ENCODE results near the gene ALKBH1. TPM values are rescaled to one million over a fixed set of nuclear protein-coding genes. Genes with fewer than 3 reads are reported as not detected.
"Not testable (repeated sequence)": the region's sequence is repeated elsewhere in the genome, so short reads cannot be mapped to it uniquely, and the experiment has no call there.

Gene ALKBH1
- polyA plus RNA-seq, 4 donors = 5.8 to 12.1 (median 9.5) TPM

GRCh38 chr14:77661562-77661961 is 46.3 kb downstream of the ALKBH1 start:
- not testable (repeated sequence) for H3K4me1 ChIP-seq (ENCODE audit: control insufficient read depth in 3 of 3, insufficient read depth in 2 of 3, low read depth in 1 of 3, low read length in 2 of 3); FAIRE-seq; H3K27me3 ChIP-seq (ENCODE audit: control insufficient read depth in 3 of 3, insufficient read depth in 3 of 3, low read length in 3 of 3); H3K27ac ChIP-seq (ENCODE audit: low read depth in 1 of 3, low read length in 2 of 3); H3K4me3 ChIP-seq (ENCODE audit: low read depth in 1 of 3, low read length in 3 of 3); DNase-seq; H3K36me3 ChIP-seq (ENCODE audit: control insufficient read depth in 3 of 3, insufficient read depth in 2 of 3, low read depth in 1 of 3, low read length in 3 of 3); H3K9me3 ChIP-seq (ENCODE audit: control insufficient read depth in 2 of 2, insufficient read depth in 1 of 2, low read depth in 1 of 2, low read length in 1 of 2)
- WGBS, 3 donors = 70 to 75% (median 72%) methylated on average over 2 to 9 of the region's 9 CpGs

DNA sequence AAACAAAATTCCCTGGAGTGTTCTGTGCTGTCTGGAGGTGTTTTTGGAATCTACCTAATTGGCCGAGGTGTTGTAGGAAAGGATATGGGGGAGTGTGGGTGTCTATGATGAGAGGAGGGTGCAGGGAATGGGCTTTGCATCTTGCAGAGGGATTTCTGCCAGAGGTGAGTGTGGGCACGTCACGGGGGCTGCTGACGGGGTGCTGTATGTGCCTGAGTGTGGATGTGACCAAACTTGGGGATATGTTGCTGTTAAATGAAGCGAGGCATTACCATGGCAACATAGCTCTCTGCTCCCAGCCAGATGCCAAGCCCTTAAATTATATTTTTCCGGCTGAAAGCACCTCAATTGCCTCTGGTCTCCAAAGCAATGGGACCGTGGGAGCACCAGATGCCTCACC is 47.1 kb downstream of the ALKBH1 start:
- no peak for DNase-seq
- Histone ChIP-seq H3K9me3 (ENCODE audit: control insufficient read depth in 2 of 2, insufficient read depth in 1 of 2, low read depth in 1 of 2, low read length in 1 of 2) (no peaks in the 10 kb centered on the region), H3K27ac (ENCODE audit: low read depth in 1 of 3, low read length in 2 of 3) (no peak overlapping the region), H3K4me1 (ENCODE audit: control insufficient read depth in 3 of 3, insufficient read depth in 2 of 3, low read depth in 1 of 3, low read length in 2 of 3) (no peaks in the 10 kb centered on the region), H3K36me3 (ENCODE audit: control insufficient read depth in 3 of 3, insufficient read depth in 2 of 3, low read depth in 1 of 3, low read length in 3 of 3) (no peaks in the 10 kb centered on the region), H3K27me3 (ENCODE audit: control insufficient read depth in 3 of 3, insufficient read depth in 3 of 3, low read length in 3 of 3) (peaks cover 0 to 3% (median 0%) of the 10 kb centered on the region in 3 donors), H3K4me3 (ENCODE audit: low read depth in 1 of 3, low read length in 3 of 3) (no peak overlapping the region)
- WGBS, 3 donors = 87 to 93% (median 91%) methylated on average over 7 of the region's 7 CpGs
- no peak for FAIRE-seq

DNA sequence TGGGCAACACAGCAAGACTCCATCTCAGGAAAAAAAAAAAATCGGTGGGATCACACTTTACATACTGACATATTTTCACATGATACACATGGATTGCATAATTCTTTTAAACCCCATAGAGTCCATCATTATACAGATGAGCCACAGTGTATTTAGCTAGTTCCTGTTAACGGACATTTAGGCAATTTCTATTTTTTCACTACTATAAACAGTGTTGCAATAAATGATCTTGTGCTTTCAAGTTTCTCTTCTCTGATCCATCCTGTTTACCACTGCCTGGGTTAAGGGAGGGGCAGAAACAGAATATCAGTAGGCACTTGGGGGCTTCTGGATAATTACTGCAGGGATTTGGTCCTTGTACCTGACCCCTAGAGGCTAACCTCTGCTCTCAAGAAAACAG is 48.0 kb downstream of the ALKBH1 start:
- FAIRE-seq = no peak
- DNase-seq = no peak
- no peaks in the 10 kb centered on the region for H3K9me3 ChIP-seq (ENCODE audit: control insufficient read depth in 2 of 2, insufficient read depth in 1 of 2, low read depth in 1 of 2, low read length in 1 of 2)
- H3K4me1 ChIP-seq (ENCODE audit: control insufficient read depth in 3 of 3, insufficient read depth in 2 of 3, low read depth in 1 of 3, low read length in 2 of 3) = no peaks in the 10 kb centered on the region
- H3K36me3 ChIP-seq (ENCODE audit: control insufficient read depth in 3 of 3, insufficient read depth in 2 of 3, low read depth in 1 of 3, low read length in 3 of 3) = no peaks in the 10 kb centered on the region
- H3K27me3 ChIP-seq (ENCODE audit: control insufficient read depth in 3 of 3, insufficient read depth in 3 of 3, low read length in 3 of 3) = peaks cover 0 to 3% (median 0%) of the 10 kb centered on the region in 3 donors
- no peak overlapping the region for H3K4me3 ChIP-seq (ENCODE audit: low read depth in 1 of 3, low read length in 3 of 3)
- 63 to 90% (median 80%) methylated on average over 2 of the region's 2 CpGs for WGBS, 3 donors
- peak overlapping the region in 1 of 3 donors; percentile 22 for H3K27ac ChIP-seq (ENCODE audit: low read depth in 1 of 3, low read length in 2 of 3)

- no peaks in the 10 kb centered on the region for H3K9me3 ChIP-seq (ENCODE audit: control insufficient read depth in 2 of 2, insufficient read depth in 1 of 2, low read depth in 1 of 2, low read length in 1 of 2)
- no peak for FAIRE-seq
- no peak for DNase-seq
- H3K27ac ChIP-seq (ENCODE audit: low read depth in 1 of 3, low read length in 2 of 3) = peak overlapping the region in 1 of 3 donors; percentile 26
- 66 to 84% (median 81%) methylated on average over 5 of the region's 5 CpGs for WGBS, 3 donors
- H3K4me3 ChIP-seq (ENCODE audit: low read depth in 1 of 3, low read length in 3 of 3) = no peak overlapping the region
- peaks cover 0 to 6% (median 0%) of the 10 kb centered on the region in 3 donors for H3K27me3 ChIP-seq (ENCODE audit: control insufficient read depth in 3 of 3, insufficient read depth in 3 of 3, low read length in 3 of 3)
- no peaks in the 10 kb centered on the region for H3K4me1 ChIP-seq (ENCODE audit: control insufficient read depth in 3 of 3, insufficient read depth in 2 of 3, low read depth in 1 of 3, low read length in 2 of 3)
- no peaks in the 10 kb centered on the region for H3K36me3 ChIP-seq (ENCODE audit: control insufficient read depth in 3 of 3, insufficient read depth in 2 of 3, low read depth in 1 of 3, low read length in 3 of 3)
Observed at GRCh38 chr14:77657280-77657679, 50.5 kb downstream of the ALKBH1 start.

GRCh38 chr14:77654001-77654441 is 53.8 kb downstream of the ALKBH1 start:
- H3K4me1 ChIP-seq (ENCODE audit: control insufficient read depth in 3 of 3, insufficient read depth in 2 of 3, low read depth in 1 of 3, low read length in 2 of 3) = no peaks in the 10 kb centered on the region
- peaks cover 0 to 2% (median 0%) of the 10 kb centered on the region in 3 donors for H3K27me3 ChIP-seq (ENCODE audit: control insufficient read depth in 3 of 3, insufficient read depth in 3 of 3, low read length in 3 of 3)
- WGBS, 3 donors = 55 to 68% (median 63%) methylated on average over 10 to 11 of the region's 11 CpGs
- no peak overlapping the region for H3K4me3 ChIP-seq (ENCODE audit: low read depth in 1 of 3, low read length in 3 of 3)
- H3K36me3 ChIP-seq (ENCODE audit: control insufficient read depth in 3 of 3, insufficient read depth in 2 of 3, low read depth in 1 of 3, low read length in 3 of 3) = no peaks in the 10 kb centered on the region
- no peak for DNase-seq
- FAIRE-seq = no peak
- H3K27ac ChIP-seq (ENCODE audit: low read depth in 1 of 3, low read length in 2 of 3) = no peak overlapping the region
- peaks cover 0 to 2% of the 10 kb centered on the region in 2 donors for H3K9me3 ChIP-seq (ENCODE audit: control insufficient read depth in 2 of 2, insufficient read depth in 1 of 2, low read depth in 1 of 2, low read length in 1 of 2)

DNA sequence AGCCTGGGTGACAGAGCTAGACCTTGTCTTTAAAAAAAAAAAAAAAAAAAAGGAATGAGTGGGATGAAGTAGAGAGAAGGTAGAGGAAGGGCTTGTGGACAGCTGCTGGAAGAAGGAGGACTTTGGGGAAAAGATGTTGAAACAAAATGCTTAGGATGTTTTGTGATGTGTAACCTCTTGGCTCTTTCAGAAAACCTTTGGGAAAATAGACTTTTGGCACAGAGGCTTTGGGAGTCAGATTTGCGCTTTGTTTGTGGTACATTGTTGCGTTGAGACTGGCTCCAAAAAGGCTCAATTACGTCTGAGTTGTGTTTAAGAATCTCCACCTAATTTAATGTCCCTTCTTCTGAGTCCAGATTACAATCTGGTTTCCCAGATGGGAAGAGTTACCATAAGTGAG is 58.5 kb downstream of the ALKBH1 start:
- Histone ChIP-seq H3K27me3 (ENCODE audit: control insufficient read depth in 3 of 3, insufficient read depth in 3 of 3, low read length in 3 of 3) (peaks cover 0 to 2% (median 0%) of the 10 kb centered on the region in 3 donors), H3K4me3 (ENCODE audit: low read depth in 1 of 3, low read length in 3 of 3) (no peak overlapping the region), H3K27ac (ENCODE audit: low read depth in 1 of 3, low read length in 2 of 3) (no peak overlapping the region), H3K9me3 (ENCODE audit: control insufficient read depth in 2 of 2, insufficient read depth in 1 of 2, low read depth in 1 of 2, low read length in 1 of 2) (peaks cover 0 to 2% of the 10 kb centered on the region in 2 donors), H3K36me3 (ENCODE audit: control insufficient read depth in 3 of 3, insufficient read depth in 2 of 3, low read depth in 1 of 3, low read length in 3 of 3) (no peaks in the 10 kb centered on the region), H3K4me1 (ENCODE audit: control insufficient read depth in 3 of 3, insufficient read depth in 2 of 3, low read depth in 1 of 3, low read length in 2 of 3) (no peaks in the 10 kb centered on the region)
- 86 to 92% (median 88%) methylated on average over 3 of the region's 3 CpGs for WGBS, 3 donors
- FAIRE-seq (no peak), DNase-seq (no peak)

- Histone ChIP-seq H3K4me1 (ENCODE audit: control insufficient read depth in 3 of 3, insufficient read depth in 2 of 3, low read depth in 1 of 3, low read length in 2 of 3) (no peaks in the 10 kb centered on the region), H3K9me3 (ENCODE audit: control insufficient read depth in 2 of 2, insufficient read depth in 1 of 2, low read depth in 1 of 2, low read length in 1 of 2) (peaks cover 0 to 2% of the 10 kb centered on the region in 2 donors), H3K36me3 (ENCODE audit: control insufficient read depth in 3 of 3, insufficient read depth in 2 of 3, low read depth in 1 of 3, low read length in 3 of 3) (no peaks in the 10 kb centered on the region), H3K27me3 (ENCODE audit: control insufficient read depth in 3 of 3, insufficient read depth in 3 of 3, low read length in 3 of 3) (peaks cover 0 to 4% (median 0%) of the 10 kb centered on the region in 3 donors), H3K4me3 (ENCODE audit: low read depth in 1 of 3, low read length in 3 of 3) (no peak overlapping the region), H3K27ac (ENCODE audit: low read depth in 1 of 3, low read length in 2 of 3) (no peak overlapping the region)
- FAIRE-seq = no peak
- peak; percentile 21 to 43 for DNase-seq
- WGBS, 3 donors = 33 to 62% (median 60%) methylated on average over 2 of the region's 2 CpGs
Observed at GRCh38 chr14:77648520-77649200, 59.2 kb downstream of the ALKBH1 start.

GRCh38 chr14:77647853-77648252 is 60.0 kb downstream of the ALKBH1 start:
- FAIRE-seq = peak; percentile 19
- Histone ChIP-seq H3K4me1 (ENCODE audit: control insufficient read depth in 3 of 3, insufficient read depth in 2 of 3, low read depth in 1 of 3, low read length in 2 of 3) (no peaks in the 10 kb centered on the region), H3K36me3 (ENCODE audit: control insufficient read depth in 3 of 3, insufficient read depth in 2 of 3, low read depth in 1 of 3, low read length in 3 of 3) (no peaks in the 10 kb centered on the region), H3K4me3 (ENCODE audit: low read depth in 1 of 3, low read length in 3 of 3) (no peak overlapping the region), H3K27ac (ENCODE audit: low read depth in 1 of 3, low read length in 2 of 3) (peak overlapping the region in 2 of 3 donors; percentile 24 to 38), H3K27me3 (ENCODE audit: control insufficient read depth in 3 of 3, insufficient read depth in 3 of 3, low read length in 3 of 3) (peaks cover 0 to 3% (median 0%) of the 10 kb centered on the region in 3 donors), H3K9me3 (ENCODE audit: control insufficient read depth in 2 of 2, insufficient read depth in 1 of 2, low read depth in 1 of 2, low read length in 1 of 2) (peaks cover 0 to 2% of the 10 kb centered on the region in 2 donors)
- WGBS, 3 donors = 21 to 63% (median 38%) methylated on average over 2 of the region's 2 CpGs
- peak; percentile 72 to 96 for DNase-seq
